HCT116 (cell line): Measurements from ENCODE around the gene HPS1. TPM values are rescaled to one million over a fixed set of nuclear protein-coding genes. Genes with fewer than 3 reads are reported as not detected.

Source experiments
- ATAC-seq: fragments of 200-7000 bp; cut with Tn5 transposase; 2 replicates; pipeline ENCODE4 v1.9.1; 2020; ENCODE audit warnings: mild to moderate bottlenecking, moderate library complexity
- BruUV-seq: library from RNA; stranded (reverse); fragments of 400-500 nt; replicated peaks from 2 replicates; lab custom pipeline; 2021; lab: Mats Ljungman, UMichigan
- CTCF ChIA-PET: fragments of 300-600 bp; sonication (Branson Sonifier 250); formaldehyde crosslinking; loops from one replicate; lab custom pipeline; 2021; ENCODE audit warnings: antibody characterized with exemption; lab: Charles Lee
- POLR2A ChIA-PET: fragments of 300-600, 350-600 bp; sonication (Branson Sonifier 250); formaldehyde crosslinking; loops from one replicate; lab custom pipeline; 2021; ENCODE audit warnings: antibody characterized with exemption; lab: Charles Lee
- RAD21 ChIA-PET, 2 experiments: fragments of 300-600 bp; sonication (Branson Sonifier 250); formaldehyde crosslinking; loops; one replicate each; lab custom pipeline; 2023; ENCODE audit warnings: low total read pairs in 2 of 2; ENCODE audit not compliant: uncharacterized antibody in 2 of 2, unreplicated experiment in 2 of 2, low non-redundant PET in 1 of 2; lab: Charles Lee
- DNase-seq: peaks from one replicate; pipeline ENCODE4 v3.0.0-alpha.2; 2010; ENCODE audit warnings: low read depth, low spot score
- H2AFZ ChIP-seq: fragments of 200-600 bp; shearing (Covaris generic), sonication (generic); 2 replicates; pipeline ENCODE4 v1.6.1; 2017; ENCODE audit warnings: low read depth, mixed run types, mixed read lengths, antibody characterized with exemption, low read length; ENCODE audit not compliant: poor library complexity, severe bottlenecking
- H3K27ac ChIP-seq: 2 replicates; pipeline ENCODE4 v1.5.1; 2012; ENCODE audit warnings: low read depth, low read length
- H3K27me3 ChIP-seq: fragments of 200-600 bp; sonication (generic); 2 replicates; pipeline ENCODE4 v1.6.1; 2016; ENCODE audit warnings: mixed run types, low read length, mixed read lengths; ENCODE audit not compliant: insufficient read depth
- H3K36me3 ChIP-seq, 2 experiments: fragments of 200-500 bp in 1 of 2; fragments of 200-600 bp in 1 of 2; sonication (Bioruptor generic) in 1 of 2; sonication (generic) in 1 of 2; 2 replicates each; pipeline versions ENCODE4 v1.5.1 to v1.6.1; 2014 to 2016; ENCODE audit warnings: low read length in 2 of 2, inconsistent platforms in 1 of 2, mixed read lengths in 1 of 2, mixed run types in 1 of 2; ENCODE audit not compliant: insufficient read depth in 2 of 2, control insufficient read depth in 1 of 2
- H3K4me1 ChIP-seq, 2 experiments: fragments of 200-600 bp in 1 of 2; sonication (generic) in 1 of 2; 2 replicates each; pipeline versions ENCODE4 v1.5.1 to v1.6.1; 2012 to 2017; ENCODE audit warnings: low read length in 2 of 2, inconsistent platforms in 1 of 2, mild to moderate bottlenecking in 1 of 2, mixed read lengths in 1 of 2, mixed run types in 1 of 2, moderate library complexity in 1 of 2; ENCODE audit not compliant: insufficient read depth in 2 of 2, control insufficient read depth in 1 of 2
- H3K4me2 ChIP-seq: fragments of 200-600 bp; sonication (generic); 2 replicates; pipeline ENCODE4 v1.6.1; 2017; ENCODE audit warnings: mixed run types, low read length, mixed read lengths
- H3K4me3 ChIP-seq, 2 experiments: fragments of 200-600 bp in 1 of 2; sonication (generic) in 1 of 2; replicated peaks in 1 of 2; 2 replicates each; pipeline ENCODE4 v1.5.1; 2011 to 2016; ENCODE audit warnings: low read length in 2 of 2, control low read depth in 1 of 2, low read depth in 1 of 2, mild to moderate bottlenecking in 1 of 2, mixed read lengths in 1 of 2, mixed run types in 1 of 2
- H3K79me2 ChIP-seq: fragments of 200-600 bp; sonication (generic); 2 replicates; pipeline ENCODE4 v1.6.1; 2017; ENCODE audit warnings: mild to moderate bottlenecking, mixed run types, low read length, moderate library complexity, mixed read lengths; ENCODE audit not compliant: insufficient read depth
- H3K9ac ChIP-seq: fragments of 200-600 bp; sonication (generic); 2 replicates; pipeline ENCODE4 v1.6.1; 2016; ENCODE audit warnings: low read length, mixed read lengths
- H3K9me2 ChIP-seq: fragments of 200-600 bp; sonication (generic), shearing (Covaris generic); 2 replicates; pipeline ENCODE4 v1.6.1; 2017; ENCODE audit warnings: mixed run types, mild to moderate bottlenecking, moderate library complexity; ENCODE audit not compliant: insufficient read depth
- H3K9me3 ChIP-seq, 2 experiments: fragments of 200-500 bp in 1 of 2; fragments of 200-600 bp in 1 of 2; sonication (Bioruptor generic) in 1 of 2; sonication (generic) in 1 of 2; 2 replicates each; pipeline ENCODE4 v1.6.1; 2014 to 2017; ENCODE audit warnings: low read length in 2 of 2, mixed read lengths in 2 of 2, inconsistent platforms in 1 of 2, low read depth in 1 of 2, mild to moderate bottlenecking in 1 of 2, mixed run types in 1 of 2, moderate library complexity in 1 of 2; ENCODE audit not compliant: control insufficient read depth in 1 of 2, insufficient read depth in 1 of 2
- H4K20me1 ChIP-seq: fragments of 200-600 bp; sonication (generic), shearing (Covaris generic); 2 replicates; pipeline ENCODE4 v1.6.1; 2017; ENCODE audit warnings: mixed run types, mild to moderate bottlenecking, moderate library complexity; ENCODE audit not compliant: insufficient read depth
- ATF3 ChIP-seq: IDR thresholded peaks from 2 replicates; pipeline ENCODE4 v1.6.1; 2012
- CBX3 ChIP-seq: IDR thresholded peaks from 2 replicates; pipeline ENCODE4 v1.6.1; 2012; ENCODE audit warnings: low read depth
- CEBPB ChIP-seq: IDR thresholded peaks from 2 replicates; pipeline ENCODE4 v1.6.1; 2012; ENCODE audit warnings: low read depth
- CTCF ChIP-seq, 3 experiments: fragments of 200-600 bp in 1 of 3; sonication (generic) in 1 of 3; IDR thresholded peaks in 2 of 3; conservative IDR thresholded peaks in 1 of 3; 2 replicates each; pipeline ENCODE4 v1.5.1; 2012 to 2017; ENCODE audit warnings: low read depth in 2 of 3, low read length in 2 of 3, antibody characterized with exemption in 1 of 3, borderline replicate concordance in 1 of 3, control low read depth in 1 of 3, mild to moderate bottlenecking in 1 of 3, mixed read lengths in 1 of 3, mixed run types in 1 of 3, moderate library complexity in 1 of 3; ENCODE audit not compliant: insufficient read depth in 1 of 3
- EGR1 ChIP-seq: IDR thresholded peaks from 2 replicates; pipeline ENCODE4 v1.6.1; 2012; ENCODE audit warnings: low read depth
- ELF1 ChIP-seq: IDR thresholded peaks from 2 replicates; pipeline ENCODE4 v1.6.1; 2012; ENCODE audit warnings: low read depth, borderline replicate concordance
- EZH2 ChIP-seq: fragments of 200-600 bp; sonication (generic); IDR thresholded peaks from 2 replicates; pipeline ENCODE4 v1.6.1; 2017; ENCODE audit warnings: antibody characterized with exemption, mixed run types
- EZH2phosphoT487 ChIP-seq: fragments of 200-600 bp; IDR thresholded peaks from 2 replicates; pipeline ENCODE4 v1.6.1; 2018; ENCODE audit warnings: antibody characterized with exemption, borderline replicate concordance
- FOSL1 ChIP-seq: IDR thresholded peaks from 2 replicates; pipeline ENCODE4 v1.6.1; 2012; ENCODE audit warnings: low read depth
- MAX ChIP-seq: IDR thresholded peaks from 2 replicates; pipeline ENCODE4 v1.6.1; 2012
- POLR2A ChIP-seq: IDR thresholded peaks from 2 replicates; pipeline ENCODE4 v1.7.0; 2011; ENCODE audit warnings: borderline replicate concordance; ENCODE audit not compliant: insufficient read depth, insufficient read length; ENCODE audit errors: extremely low read depth
- POLR2AphosphoS5 ChIP-seq: IDR thresholded peaks from 2 replicates; pipeline ENCODE4 v1.6.1; 2011; ENCODE audit warnings: mild to moderate bottlenecking, low read depth, low read length, moderate library complexity
- REST ChIP-seq: IDR thresholded peaks from 2 replicates; pipeline ENCODE4 v1.6.1; 2012; ENCODE audit warnings: low read depth
- SIN3A ChIP-seq: IDR thresholded peaks from 2 replicates; pipeline ENCODE4 v1.6.1; 2012; ENCODE audit warnings: low read depth
- SP1 ChIP-seq: IDR thresholded peaks from 2 replicates; pipeline ENCODE4 v1.6.1; 2012; ENCODE audit warnings: low read depth
- TCF7L2 ChIP-seq: IDR thresholded peaks from 2 replicates; pipeline ENCODE4 v1.7.0; 2011; ENCODE audit warnings: borderline replicate concordance, inconsistent platforms; ENCODE audit not compliant: insufficient read depth, insufficient read length; ENCODE audit errors: extremely low read depth
- YY1 ChIP-seq: IDR thresholded peaks from 2 replicates; pipeline ENCODE4 v1.6.1; 2011; ENCODE audit warnings: low read length, low read depth, moderate library complexity, mild to moderate bottlenecking; ENCODE audit not compliant: insufficient replicate concordance; ENCODE audit errors: extremely low read depth
- ZBTB33 ChIP-seq: IDR thresholded peaks from 2 replicates; pipeline ENCODE4 v1.6.1; 2011; ENCODE audit warnings: mild to moderate bottlenecking, low read length, moderate library complexity; ENCODE audit not compliant: insufficient replicate concordance; ENCODE audit errors: extremely low read depth
- intact Hi-C: fragments of 100-400 bp; cut with micrococcal nuclease; formaldehyde crosslinking; loops from 2 replicates; pipeline ENCODE4 v1.10.0; 2022
- total RNA-seq: library from RNA; stranded (reverse); gene quantifications from one replicate; pipeline ENCODE4 v1.2.1, GENCODE V29; 2021; ENCODE audit not compliant: unreplicated experiment

Gene HPS1
- total RNA-seq, 1 experiment from 2014 or later = 64.3 TPM

GRCh38 chr10:98469001-98469931 lies 22.5 kb upstream of the HPS1 start:
- H3K4me3 ChIP-seq = no peak overlapping the region
- no peaks in the 10 kb centered on the region for H3K9me2 ChIP-seq
- H4K20me1 ChIP-seq = no peaks in the 10 kb centered on the region
- no TSS peak for BruUV-seq
- no peak overlapping the region for H3K9ac ChIP-seq
- CTCF ChIA-PET = interaction anchor here (1.5 to 2.6 kb wide), 2 partner anchors 573 to 703 kb away, joined by 3 to 28 read pairs; no protein-coding TSS in a partner anchor
- POLR2A ChIA-PET = no interaction called here
- peaks cover 0 to 12% of the 10 kb centered on the region in 2 experiments; a peak in 3 of 4 replicates for H3K4me1 ChIP-seq
- ATAC-seq (no peak), DNase-seq (no peak)
- RAD21 ChIA-PET = no interaction called here
- H2AFZ ChIP-seq = no peak overlapping the region
- intact Hi-C loops = loop anchor here (5.0 to 10.0 kb wide), 4 partner anchors 278 to 1143 kb away; no protein-coding TSS in a partner anchor
- H3K9me3 ChIP-seq = no peaks in the 10 kb centered on the region
- H3K27ac ChIP-seq = no peak overlapping the region
- no peaks in the 10 kb centered on the region for H3K79me2 ChIP-seq
- no peaks in the 10 kb centered on the region for H3K36me3 ChIP-seq
- no peak overlapping the region for H3K4me2 ChIP-seq
- H3K27me3 ChIP-seq = peaks cover 11% of the 10 kb centered on the region; the same call in 1 of the 2 replicates
- no peak for TF ChIP-seq EGR1
- no peak for TF ChIP-seq EZH2
- no peak for TF ChIP-seq CBX3
- no peak for TF ChIP-seq MAX
- TF ChIP-seq CEBPB = no peak
- no peak for TF ChIP-seq REST
- no peak for TF ChIP-seq ELF1
- no peak for TF ChIP-seq SP1
- no peak for TF ChIP-seq SIN3A
- TF ChIP-seq POLR2A = no peak
- TF ChIP-seq FOSL1 = no peak
- TF ChIP-seq ATF3 = no peak
- TF ChIP-seq ZBTB33 = no peak
- no peak for TF ChIP-seq CTCF (IDR thresholded peaks at IDR 0.05 in 2 of 3, conservative IDR thresholded peaks at IDR 0.05 in 1 of 3; ENCODE audit: borderline replicate concordance in 1 of 3, insufficient read depth in 1 of 3, low read depth in 2 of 3, low read length in 2 of 3)
- no peak for TF ChIP-seq EZH2phosphoT487
- no peak for TF ChIP-seq POLR2AphosphoS5
- TF ChIP-seq TCF7L2 = no peak
- no peak for TF ChIP-seq YY1
